Measurements from ENCODE around the gene MLPH.

Gene MLPH

DNA sequence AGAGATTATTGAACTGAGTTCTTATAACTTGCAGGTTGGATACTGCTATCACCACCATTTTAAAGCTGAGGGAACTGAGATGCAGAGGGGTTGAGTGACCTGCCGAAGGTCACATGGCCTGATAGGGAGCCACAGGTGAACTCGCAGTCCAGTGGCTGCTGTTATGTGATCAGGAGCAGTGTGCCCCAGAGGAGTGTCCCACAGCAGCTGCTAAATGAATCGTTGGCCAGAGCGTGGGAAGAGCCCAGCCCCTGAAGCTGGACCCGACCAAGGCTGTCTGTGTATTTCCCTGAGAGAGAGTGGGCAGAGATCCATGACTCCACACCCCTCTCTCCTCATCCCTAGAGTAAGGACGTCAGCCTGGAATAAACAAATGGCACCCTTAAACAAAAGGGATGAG, 52.6 kb downstream of the MLPH start:
- no peak for DNase-seq

DNA sequence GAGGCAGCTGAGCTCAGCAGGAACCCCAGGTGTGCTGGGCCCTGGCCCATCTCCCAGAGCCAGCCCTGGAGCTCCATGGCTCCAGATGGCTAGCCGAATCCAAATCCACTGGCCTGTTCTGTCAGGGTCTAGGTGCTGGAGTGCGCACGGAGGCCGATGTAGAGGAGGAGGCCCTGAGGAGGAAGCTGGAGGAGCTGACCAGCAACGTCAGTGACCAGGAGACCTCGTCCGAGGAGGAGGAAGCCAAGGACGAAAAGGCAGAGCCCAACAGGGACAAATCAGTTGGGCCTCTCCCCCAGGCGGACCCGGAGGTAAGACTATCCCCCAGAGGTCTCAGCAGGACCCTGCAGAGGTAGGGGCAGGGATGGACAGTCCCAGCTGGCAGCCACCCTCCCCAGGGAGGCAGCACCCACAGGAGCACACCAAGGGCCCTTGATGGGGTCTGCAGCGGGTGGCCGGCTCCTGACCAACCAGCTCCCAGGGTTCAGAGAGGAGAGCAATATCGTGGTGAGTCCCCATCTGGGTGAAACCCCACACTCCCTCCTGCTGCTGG, 53.2 kb downstream of the MLPH start:
- DNase-seq, result no peak

DNA sequence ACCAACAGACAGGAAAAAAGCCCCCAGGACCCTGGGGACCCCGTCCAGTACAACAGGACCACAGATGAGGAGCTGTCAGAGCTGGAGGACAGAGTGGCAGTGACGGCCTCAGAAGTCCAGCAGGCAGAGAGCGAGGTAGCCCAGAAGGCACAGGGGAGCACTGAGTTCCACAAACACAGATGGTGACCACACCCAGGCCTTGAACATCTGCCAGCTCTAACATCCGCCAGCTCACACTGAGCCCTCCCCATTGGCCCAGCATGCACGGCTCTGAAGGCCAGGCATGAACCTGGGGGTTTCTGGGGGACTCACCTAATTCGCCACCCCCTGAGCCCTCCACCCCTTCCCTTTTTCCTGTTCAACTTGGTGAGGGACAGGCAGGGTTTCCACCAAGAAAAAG, 53.8 kb downstream of the MLPH start:
- DNase-seq, result no peak

DNA sequence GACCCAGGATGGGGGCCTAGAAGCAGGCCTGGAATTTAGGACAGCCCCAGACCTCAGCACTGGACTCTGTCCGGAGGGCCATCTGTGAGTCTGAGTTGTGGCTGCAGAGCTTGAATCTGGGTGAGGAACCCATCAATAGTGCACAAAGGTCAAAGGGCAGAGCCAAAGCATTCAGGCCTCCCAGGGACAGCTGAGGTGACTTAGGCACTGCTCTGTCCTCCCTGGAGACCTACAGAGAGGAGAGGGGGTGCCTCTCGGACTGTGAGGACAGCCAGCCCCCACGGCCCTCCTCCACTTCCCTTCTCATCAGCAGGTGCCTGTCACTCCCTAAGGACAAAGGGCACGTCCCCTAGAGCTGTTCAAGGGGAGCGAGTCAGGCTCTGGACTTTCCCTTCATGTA, 54.2 kb downstream of the MLPH start:
- no peak for DNase-seq

DNA sequence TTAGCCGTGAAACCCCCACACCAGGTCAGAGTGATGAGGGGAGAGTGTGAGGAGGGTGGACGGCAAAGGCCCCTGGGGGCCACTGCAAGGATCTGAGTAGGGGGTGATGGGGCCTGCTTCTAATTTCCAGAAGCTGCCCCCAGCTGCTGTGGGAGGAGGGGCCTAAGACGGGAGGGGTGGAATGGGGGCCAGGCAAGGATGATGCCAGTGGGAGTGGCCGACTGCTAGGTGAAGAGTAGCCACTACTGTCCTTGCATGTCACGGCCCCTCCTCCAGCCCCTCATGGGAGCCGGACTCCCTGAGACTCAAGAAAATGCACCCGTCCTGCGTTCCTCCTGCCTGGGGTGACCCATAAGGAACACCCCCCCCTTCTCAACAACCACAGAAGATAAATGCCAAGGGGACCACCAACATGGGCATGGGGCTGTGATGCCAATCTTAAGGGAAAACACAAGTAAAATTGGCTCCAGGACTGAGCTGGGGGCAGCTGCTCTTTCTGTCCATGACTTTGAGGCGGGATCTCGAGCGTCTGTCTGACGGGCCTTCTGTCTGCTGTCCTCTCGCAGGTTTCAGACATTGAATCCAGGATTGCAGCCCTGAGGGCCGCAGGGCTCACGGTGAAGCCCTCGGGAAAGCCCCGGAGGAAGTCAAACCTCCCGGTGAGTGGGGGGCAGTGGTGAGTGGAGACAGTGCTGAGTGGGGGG, 55.1 kb downstream of the MLPH start:
- DNase-seq, result no peak

DNA sequence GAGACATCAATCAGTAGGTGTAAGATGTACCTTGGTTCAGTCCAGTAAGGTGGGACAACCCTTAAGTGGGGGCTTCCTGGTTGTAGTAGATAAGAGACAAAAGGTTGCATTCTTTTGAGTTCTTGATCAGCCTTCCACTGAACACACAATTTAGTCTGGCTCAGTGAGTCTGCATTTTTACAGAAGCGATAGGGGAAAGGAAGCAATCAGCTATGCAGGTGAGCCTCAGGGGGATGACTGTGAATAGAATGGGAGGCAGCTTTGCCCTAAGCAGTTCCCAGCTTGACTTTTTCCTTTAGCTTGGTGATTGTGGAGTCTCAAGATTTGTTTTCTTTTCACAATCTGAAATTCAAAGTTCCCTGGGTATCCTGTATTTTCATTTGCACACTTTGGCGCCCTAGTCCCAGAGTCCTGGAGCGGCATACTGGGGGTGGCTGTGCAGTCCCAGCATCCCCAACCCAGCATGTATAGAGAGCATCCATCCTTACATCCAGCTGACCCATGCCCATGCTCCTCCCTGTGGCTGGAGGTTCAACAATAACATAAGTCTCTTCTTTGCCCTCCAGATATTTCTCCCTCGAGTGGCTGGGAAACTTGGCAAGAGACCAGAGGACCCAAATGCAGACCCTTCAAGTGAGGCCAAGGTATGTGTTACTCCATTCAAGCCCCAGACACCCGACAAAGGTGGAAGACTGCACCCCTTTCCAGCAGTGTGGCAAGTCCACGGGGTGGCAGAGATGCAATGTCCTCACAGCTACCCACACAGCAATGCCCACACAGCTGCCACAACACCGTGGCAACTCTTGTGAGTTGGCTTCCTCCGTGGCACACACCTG, 59.2 kb downstream of the MLPH start:
- DNase-seq, result no peak

DNA sequence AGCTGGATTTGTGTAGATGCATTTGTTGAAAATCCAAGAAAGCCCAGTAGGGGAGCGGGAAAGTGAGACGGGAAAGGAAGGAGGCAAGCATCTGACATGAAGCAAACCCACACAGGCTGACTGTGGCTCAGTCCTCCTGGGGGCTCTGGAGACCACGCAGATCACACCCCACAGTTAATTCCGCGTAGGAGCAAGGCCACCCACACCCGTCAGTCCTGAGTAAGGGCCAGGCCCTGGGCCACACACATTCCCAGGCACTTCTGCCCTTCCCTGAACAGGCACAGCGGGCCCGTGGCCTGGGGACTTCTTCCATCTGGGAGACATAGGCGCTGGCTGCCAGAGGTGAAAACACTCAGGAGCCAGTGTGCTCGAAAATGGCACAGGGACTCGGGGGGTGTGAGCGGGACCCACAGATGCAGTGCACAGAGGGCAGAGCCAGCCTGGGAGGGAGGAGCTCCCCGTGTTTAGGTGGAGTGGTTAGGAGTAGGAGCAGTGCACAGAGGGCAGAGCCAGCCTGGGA, 59.9 kb downstream of the MLPH start:
- DNase-seq, result no peak

DNA sequence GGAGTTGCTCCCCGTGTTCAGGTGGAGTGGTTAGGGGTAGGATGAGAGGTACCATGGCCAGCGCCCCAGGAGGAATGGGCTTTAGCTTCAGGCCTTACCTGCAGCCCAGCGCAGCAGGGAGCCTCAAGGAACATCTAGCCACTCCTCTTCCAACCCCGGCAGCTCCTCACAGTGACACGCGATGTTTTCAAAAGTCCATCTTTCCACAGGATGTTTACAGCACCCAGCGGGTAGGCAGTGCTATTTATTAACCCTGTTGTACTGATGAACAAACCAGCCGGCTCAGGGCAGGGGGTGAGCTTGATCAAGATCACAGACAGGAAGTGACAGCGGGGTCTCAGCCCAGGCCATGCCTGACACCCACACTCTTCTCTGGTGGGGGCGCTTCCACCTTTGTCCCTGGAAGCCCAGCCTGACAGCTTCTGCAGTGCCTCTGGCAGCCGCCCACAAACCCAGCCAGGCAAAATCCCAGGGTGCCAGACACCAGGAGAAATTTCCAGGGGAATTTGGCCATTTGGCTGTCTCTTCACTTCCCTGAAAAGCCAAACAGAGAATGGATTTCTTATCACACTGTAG, 60.9 kb downstream of the MLPH start:
- no peak for DNase-seq

DNA sequence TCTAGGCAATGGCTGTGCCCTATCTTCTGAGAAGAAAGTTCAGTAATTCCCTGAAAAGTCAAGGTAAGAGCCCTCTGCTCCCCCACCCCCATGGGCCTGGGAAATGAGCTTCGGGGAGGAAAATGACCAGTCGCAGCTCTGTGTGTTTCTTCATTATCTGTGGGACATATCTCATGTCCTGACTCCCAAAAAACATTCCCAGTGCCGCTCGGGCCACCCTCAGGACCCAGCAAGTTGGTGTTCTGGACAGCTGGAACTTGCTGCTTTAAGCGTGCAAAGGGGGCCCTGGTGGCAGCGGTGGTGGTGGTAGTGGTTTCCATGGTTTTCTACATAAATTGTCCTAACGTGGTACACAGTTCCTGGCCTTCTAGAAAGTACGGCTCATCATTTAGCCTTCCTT, 62.2 kb downstream of the MLPH start:
- no peak for DNase-seq

DNA sequence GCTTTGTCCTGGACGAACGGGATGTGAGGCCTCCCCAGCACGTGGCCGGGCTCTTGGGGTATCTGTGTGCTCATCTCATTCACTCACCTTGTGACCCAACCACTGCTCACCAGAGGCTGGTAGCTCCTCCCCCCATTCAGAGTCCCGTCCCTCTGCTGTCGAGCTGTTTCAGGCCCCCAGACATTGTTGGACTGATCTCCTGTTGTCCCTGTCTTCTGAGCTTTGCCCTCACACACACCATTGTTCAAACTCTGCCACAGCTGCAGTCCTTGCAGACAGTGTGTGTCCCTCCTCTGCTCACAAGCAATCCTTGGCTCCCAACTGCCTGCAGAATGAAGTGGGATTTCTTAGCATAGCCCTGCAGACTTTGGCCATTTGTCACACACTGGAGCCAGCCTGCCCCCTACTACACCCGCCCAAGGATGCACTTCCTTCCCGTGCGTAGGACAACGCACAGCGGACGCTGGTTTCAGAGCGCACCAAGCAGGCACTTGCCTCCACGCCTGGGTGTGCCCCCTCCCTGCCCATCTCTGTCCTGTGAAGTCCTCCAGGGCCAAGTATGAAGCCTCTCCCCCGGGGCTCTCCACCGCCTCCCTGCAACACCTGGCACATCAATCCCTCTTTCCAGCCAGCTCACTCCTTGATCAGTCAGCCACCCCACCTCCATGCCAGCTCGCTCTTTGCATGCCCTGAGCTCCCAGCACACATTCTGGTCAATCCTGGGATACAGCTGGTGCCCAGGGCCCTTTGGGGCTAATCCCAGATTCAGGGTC, 62.8 kb downstream of the MLPH start:
- no peak for DNase-seq

DNA sequence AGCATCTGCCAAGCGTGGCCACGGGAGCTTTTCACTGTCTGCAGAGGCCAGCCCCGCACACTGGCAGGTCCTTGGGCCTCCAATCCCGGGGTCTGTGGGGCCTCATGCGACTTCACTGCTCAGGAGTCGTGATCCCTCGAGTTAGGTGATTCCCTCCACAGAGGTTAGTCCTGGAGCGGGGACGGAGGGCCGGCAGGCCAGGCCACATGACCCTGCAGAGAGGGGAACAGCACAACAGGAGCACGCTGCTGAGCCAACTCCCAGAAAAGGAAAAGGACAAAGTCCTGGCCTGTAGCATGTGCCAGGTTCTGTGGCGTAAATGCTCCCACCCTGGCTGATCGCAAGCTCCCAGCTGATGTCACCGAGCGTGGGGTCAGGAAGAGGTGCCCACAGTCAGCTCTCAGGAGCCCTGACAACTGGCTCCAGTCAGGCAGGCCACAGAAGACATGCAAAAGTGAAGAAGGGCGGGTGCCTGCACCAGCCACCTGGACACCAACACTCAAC, 64.1 kb downstream of the MLPH start:
- DNase-seq, result no peak

DNA sequence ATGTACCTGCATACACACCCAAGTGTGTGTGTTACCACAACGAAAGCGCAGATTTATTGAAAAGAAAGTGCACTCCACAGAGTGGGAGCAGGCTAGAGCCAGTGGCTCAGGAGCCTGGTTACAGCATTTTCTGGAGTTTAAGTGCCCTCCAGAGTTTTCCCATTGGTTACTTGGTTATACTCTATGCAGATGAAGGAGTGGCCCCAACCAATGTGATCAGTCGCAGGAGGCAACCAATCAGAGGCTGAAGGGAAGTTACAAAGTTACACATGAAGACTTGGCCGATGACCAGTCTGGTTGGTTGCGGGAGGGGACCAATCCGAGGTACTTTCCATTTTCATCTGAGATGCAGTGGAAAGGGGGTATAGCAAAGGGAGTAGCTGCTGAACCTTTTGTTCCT, 65.9 kb downstream of the MLPH start:
- no peak for DNase-seq

DNA sequence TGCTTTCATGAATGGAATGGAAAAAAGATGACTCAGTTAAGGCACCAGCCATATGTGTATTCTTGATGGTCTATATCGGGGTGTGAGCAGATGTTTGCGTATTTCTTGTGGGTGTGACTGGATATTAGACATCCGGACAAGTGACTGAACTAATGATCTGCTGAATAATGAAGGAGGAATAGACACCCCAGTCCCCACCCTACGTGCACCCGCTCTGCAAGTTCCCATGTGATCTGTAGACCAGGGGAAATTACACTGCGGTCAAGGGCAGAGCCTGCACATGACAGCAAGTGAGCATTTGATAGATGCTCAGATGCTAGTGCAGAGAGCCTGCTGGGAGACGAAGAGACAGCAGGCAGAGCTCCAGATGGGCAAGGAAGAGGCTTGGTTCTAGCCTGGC, 66.9 kb downstream of the MLPH start:
- no peak for DNase-seq

DNA sequence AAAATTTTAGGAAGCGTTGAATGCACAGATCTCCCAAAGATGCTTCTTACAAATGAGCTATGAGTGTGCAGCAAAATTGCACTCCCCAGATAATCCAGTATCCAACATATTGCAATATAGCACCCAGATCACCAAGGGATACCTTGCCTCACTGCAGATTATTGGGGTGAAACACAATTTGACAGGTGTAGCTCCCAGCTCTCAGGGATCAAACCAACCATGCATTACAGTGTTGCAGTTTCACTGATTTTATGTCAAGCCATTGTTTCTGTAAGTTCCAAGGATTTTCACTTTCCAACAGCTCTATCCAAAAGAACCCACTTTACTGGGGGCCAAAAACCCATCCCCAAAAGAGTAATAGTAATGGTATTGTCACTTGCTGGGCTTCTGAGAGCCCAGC, 68.5 kb downstream of the MLPH start:
- DNase-seq, result no peak

DNA sequence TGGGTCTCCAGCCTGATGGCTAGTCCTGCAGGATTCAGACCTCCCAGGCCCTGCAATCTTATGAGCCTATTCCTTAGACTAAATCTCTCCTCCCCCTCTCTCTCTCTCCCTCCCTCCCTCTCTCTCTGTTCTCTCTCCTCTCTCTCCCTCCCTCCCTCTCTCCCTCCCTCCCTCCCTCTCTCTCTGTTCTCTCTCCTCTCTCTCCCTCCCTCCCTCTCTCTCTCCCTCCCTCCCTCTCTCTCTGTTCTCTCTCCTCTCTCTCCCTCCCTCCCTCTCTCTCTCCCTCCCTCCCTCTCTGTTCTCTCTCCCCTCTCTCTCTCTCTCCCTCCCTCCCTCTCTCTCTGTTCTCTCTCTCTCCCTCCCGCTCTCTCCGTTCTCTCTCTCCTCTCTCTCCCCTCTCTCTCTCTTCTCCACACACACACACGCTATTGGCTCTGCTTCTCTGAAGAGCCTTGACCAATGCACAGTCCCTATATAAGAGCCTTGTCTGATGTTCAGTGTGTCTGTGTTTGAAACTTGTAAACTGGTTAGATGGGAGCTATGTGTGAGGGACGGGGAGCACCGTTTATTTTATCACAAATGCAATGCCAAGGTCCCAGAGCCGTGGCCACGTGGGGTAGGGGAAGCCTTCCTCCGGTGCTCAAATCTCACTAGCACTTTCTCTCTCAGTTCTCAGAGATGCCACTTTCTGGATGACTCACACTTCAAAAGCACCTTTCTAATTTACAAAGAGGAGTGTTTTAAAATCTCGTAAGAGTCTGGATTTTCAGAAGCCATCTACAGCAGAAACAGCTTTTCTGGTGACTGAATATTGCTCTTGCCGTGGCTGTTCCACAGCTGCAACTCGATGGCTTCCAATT, 70.0 kb downstream of the MLPH start:
- DNase-seq, result no peak

DNA sequence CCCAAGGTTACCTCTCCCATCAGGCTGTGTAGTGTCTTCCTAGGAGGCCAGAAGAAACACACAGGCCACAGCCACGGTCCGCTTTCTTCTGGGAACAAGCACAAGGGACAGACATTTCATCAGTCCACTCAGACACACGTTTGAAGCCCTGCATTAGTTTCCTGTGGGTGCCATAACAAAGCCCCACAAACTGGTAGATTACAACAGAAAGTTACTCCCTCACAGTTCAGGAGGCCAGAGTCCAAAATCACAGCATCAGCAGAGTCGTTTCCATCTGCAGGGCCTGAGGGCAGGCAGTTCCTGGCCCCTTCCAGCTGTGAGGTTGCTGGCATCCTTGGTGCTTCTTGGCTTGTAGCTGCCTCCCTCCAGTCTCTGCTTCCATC, 70.6 kb downstream of the MLPH start:
- DNase-seq, result no peak

DNA sequence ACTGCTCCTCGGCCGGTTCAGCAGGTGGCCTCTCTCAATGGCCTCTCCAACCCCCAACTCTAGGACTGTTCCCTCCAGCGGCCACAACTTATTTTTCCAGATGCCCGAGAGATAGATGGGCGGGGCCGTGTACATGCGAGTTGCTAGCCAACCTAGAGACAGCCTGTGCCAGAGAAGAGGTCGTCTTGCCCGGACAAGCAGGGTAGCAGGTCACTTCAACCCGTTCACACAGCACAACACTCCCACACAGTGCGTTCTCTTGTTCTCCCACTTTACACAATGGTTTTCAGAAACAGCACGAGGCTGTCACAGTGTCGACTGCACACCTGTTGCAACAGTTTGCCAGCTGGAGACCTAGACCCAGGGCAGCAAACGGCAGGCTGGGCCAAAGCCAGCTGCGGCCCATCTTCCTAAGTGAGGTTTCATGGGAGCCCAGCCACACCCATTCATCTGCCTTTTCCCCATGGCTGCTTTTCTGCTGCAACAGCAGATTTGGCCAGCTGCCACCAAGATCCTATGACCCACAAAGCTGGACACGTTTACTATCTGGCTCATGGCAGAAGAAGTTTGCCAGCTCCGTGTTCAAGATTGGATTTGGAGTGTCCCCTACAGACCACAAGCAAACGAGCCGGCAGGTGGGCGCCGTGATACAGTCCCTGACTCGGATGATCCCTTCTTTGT, 72.0 kb downstream of the MLPH start:
- no peak for DNase-seq

DNA sequence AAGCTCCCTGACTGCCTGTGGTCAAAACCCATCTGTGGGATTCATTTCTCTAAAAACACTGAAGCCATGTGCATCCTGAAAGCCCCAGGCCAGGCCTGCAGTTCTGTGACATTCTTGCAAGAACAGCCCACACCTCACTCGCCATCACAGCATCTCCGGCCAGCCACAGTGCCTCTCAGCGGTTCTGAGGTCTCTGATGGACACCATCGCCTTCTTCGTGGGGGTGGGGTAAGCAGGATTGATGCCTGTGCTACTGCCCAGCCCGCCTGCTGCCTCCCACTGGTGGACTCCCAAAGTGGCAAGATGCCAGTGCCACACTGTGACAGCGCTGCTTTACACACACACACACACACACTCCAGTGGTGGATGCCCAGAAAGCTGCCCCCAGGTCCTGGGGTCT, 74.2 kb downstream of the MLPH start:
- no peak for DNase-seq

DNA sequence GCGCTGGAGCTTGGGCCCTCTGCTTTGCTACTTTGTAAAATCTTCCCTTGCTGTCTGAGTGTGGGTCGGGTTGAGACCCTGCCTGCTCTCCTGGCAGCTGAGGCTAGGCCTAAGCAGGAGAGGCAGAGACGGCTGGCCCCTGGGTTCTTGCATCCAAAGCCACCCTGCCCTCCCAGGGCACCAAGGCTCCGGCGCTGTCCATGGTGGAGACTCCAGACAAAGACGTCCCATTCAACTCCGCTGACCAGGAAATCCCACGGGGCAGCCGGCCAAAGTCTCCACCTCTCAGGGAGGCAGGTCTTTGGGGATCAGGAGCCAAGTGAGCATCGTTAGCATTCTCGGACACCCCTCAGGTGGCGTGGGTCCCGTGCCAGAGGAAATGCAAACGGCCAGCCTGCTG, 76.8 kb downstream of the MLPH start:
- DNase-seq, result no peak

All from amygdala (tissue), 56 donors.